Kidney glomerular epithelial cell (primary cell): ENCODE measurements around the gene CD1C.
A peak's percentile ranks its signal among the peaks of the same experiment; 100 is the strongest.
"Not testable (repeated sequence)": the region's sequence is repeated elsewhere in the genome, so short reads cannot be mapped to it uniquely, and the experiment has no call there.

Experiments
- DNase-seq: peaks from one replicate; lab custom pipeline; 2025; lab: John Stamatoyannopoulos, UW

The CD1C gene

GRCh38 chr1:158329300-158329699 lies 39.6 kb downstream of the CD1C start:
- DNase-seq, result no peak

GRCh38 chr1:158329733-158330132 lies 40.0 kb downstream of the CD1C start:
- DNase-seq, result peak; percentile 10

- DNase-seq, result no peak
Observed at GRCh38 chr1:158330391-158331105, 40.8 kb downstream of the CD1C start.

- DNase-seq, result no peak
Observed at GRCh38 chr1:158331106-158331425, 41.3 kb downstream of the CD1C start.

GRCh38 chr1:158331481-158332150 lies 41.9 kb downstream of the CD1C start, which contains the start of gene CD1B:
Gene CD1B (minus strand): TSS chr1:158331531. CDS start chr1:158331423, 108 bp downstream.
- no peak for DNase-seq

- no peak for DNase-seq
Observed at GRCh38 chr1:158333405-158334155, 43.9 kb downstream of the CD1C start.

GRCh38 chr1:158334526-158335212 lies 44.9 kb downstream of the CD1C start:
- DNase-seq, result no peak

GRCh38 chr1:158335213-158335532 lies 45.5 kb downstream of the CD1C start:
- no peak for DNase-seq

GRCh38 chr1:158336413-158336812 lies 46.7 kb downstream of the CD1C start:
- DNase-seq, result not testable (repeated sequence)
